DMS 273 treated with DMSO at 0.1 percent for 48 hours (cell line): Measurements from ENCODE around the gene RPH3AL.

Source experiments
- DNase-seq: peaks from one replicate; lab custom pipeline; 2025; lab: John Stamatoyannopoulos, UW

RPH3AL gene

DNA sequence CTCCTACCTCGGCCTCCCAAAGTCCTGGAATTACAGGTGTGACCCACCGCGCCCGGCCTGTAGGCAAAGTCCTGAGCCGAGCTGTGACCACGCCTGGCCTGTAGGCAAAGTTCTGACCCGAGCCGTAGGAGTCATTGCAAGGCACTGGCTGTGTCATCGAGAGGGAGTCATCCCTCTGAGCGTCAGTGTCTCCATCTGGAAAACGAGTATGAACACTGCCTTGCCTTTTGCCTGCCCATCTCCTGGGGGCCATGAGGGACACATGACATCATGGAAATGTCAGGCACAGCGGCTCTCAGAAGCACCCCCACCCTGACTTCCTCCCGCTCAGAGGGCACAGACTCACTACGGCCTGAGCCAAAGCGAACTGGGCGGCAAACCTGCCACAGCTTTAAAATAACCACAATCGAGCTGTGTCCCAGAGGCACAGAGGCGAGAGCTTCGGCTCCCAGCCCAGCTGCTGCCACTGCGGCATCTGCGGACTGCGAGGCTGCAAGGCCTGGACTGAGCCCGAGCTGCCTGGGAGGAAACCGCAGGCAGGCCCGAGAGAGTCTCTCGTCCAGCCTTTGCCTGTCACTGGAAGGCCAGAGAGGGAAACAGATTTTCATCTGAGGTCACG is 50.8 kb downstream of the RPH3AL start:
- no peak for DNase-seq

GRCh38 chr17:300881-301280 is 51.7 kb downstream of the RPH3AL start:
- DNase-seq = no peak

DNA sequence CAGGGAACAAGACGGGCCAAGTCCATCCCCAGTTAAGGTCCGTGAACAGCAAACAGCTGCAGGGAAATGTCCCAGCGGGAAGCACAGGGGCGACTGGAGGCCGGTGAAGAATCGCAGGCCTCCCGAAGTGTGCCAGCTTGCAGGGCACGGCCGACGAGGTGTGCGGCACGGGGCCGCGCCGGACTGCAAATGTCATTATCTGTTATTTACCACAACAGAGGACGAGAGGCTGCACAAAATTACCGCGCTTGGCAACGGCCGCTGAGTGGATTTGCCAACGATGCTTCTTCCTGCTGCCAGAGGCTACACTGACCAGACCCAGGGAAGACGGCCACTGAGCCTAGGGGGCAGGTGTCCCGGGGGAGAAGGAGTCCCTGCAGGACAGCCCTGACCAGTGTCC is 53.1 kb downstream of the RPH3AL start:
- no peak for DNase-seq

GRCh38 chr17:298791-299450 is 53.7 kb downstream of the RPH3AL start:
- DNase-seq = no peak

GRCh38 chr17:297758-298157 is 54.8 kb downstream of the RPH3AL start:
- no peak for DNase-seq

GRCh38 chr17:296906-297690 is 55.5 kb downstream of the RPH3AL start:
- no peak for DNase-seq

- no peak for DNase-seq
Measured at GRCh38 chr17:296379-296778, 56.2 kb downstream of the RPH3AL start.

DNA sequence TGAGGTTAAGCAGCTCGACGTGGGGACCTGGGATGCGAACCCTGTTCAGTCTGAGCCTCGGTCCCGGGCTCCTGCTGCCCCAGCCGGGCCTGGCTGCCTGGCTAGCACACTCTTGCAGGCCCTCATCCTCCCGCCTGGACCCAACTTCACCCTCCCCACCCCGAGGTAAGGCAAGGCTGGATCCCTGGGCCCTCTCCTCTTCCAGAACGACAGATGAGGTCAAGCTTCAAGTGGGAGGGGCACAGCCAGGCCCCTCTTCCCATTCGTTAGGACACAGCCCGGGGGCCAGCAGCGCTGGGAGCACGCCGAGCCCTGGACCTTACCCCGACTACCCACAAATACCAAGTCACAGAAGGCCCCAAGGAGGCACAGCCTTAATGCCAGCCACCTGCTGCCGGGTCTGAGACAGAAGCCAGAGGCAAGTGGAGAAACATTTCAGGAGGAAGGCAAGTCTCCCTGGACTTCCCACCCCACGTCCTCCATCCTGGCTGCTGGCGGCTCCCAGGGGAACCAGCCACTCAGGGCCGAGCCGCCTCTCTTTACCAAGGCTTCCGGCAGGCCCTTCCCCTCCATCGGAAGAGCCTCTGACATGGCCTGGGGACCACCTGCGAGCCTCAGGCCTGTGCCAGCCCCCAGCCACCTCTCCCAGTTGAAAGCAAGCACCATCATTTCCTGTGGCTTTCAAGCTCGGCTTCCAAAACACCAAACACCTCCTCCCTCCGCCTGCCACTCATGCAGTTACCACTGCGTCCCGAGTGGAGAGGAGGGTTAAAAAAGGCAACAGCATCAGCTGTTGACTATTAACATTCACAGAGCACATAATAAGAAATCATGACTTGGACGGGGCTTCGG is 59.9 kb downstream of the RPH3AL start:
- DNase-seq = no peak

DNA sequence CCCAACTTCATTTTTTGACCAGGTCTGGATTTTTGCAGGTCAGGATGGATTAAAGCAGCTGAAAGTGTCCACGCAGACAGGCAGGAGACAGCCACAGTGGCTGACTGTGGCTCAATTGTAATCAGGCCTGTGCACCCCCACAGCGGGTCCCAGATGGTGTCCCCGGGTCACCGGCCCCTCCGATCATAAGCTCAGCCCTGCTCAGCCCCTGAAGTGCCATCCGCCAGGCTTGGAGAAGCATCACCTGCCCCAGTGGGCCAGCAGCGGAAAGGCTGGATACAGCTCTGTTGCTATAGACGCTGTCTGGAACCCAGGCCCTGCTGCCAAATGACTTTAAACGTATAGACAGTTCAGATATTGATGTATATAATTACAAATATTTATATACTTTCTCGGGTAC is 60.6 kb downstream of the RPH3AL start:
- DNase-seq = no peak

- DNase-seq = no peak
Measured at GRCh38 chr17:291587-291986, 61.0 kb downstream of the RPH3AL start.

- DNase-seq = no peak
Measured at GRCh38 chr17:290626-291025, 62.0 kb downstream of the RPH3AL start.

DNA sequence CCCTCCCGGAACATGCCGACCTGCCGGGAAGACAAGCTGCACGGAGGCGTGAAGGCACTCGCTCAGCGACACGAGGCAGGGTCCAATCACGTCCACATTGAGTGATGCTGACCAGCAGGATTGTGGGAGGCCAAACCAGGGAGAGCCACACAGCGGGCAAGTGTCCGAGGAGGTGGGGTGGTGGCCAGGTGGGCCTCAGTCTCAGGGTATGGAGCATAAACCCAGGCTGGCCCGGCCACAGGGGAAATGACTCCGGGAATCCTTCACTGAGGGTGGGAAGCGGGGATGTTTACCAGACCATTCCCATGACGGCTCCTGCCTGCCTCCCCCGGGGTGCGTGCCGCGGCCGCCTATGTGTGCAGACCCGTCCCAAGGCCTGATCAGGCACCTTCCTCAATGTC is 62.5 kb downstream of the RPH3AL start:
- no peak for DNase-seq

- DNase-seq = no peak
Measured at GRCh38 chr17:289409-289808, 63.2 kb downstream of the RPH3AL start.

- DNase-seq = no peak
Measured at GRCh38 chr17:288802-289356, 63.7 kb downstream of the RPH3AL start.

DNA sequence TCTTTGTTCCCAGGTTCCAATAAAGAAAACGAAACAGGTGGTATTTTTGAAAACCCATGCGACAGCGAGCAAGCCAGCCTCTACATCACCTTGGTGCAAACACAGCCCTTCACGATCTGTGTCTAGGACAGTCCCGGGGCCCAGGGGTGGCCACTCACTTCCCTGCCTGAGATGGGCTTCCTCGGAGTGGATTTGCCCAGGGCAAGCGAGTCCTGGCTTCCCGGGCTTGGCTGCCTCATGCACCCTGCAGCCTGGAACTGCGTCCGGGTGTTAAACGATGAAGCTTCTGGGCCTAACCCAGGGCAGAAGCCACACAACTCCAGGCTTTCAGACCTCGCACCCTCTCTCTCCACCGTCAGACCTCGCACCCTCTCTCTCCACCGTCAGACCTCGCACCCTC is 66.0 kb downstream of the RPH3AL start:
- DNase-seq = no peak

DNA sequence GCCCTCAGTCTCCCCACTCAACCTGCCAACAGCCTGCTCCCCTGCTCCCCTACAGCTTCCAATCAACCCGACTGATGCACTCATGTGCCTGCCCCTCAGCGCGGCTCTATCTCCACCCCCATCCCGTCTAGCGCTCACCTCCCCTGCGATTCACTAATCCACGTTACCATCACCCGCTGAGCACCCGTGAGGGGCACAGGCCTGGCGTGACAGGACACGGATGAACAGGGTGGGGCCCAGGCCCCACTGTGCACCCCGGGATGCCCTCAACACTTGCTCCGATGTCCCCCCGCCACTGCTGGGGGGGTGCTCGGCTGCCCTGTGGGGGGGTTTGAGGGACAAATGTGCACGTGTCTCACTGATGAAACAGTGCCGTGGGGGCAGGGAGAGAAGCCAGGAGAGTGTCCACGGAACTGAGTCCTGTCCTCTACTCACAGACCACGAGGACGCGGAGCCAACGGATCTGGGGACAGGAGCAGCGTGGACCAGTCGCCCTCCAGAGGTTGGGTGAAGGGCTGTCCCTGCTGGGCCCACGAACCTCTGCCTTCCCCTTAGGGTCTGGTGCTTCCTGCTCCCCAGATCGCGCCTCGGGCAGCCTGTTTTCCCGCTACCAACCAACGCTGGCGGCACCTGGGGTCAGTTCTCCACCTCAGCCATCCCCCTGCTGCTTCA is 66.7 kb downstream of the RPH3AL start:
- no peak for DNase-seq

DNA sequence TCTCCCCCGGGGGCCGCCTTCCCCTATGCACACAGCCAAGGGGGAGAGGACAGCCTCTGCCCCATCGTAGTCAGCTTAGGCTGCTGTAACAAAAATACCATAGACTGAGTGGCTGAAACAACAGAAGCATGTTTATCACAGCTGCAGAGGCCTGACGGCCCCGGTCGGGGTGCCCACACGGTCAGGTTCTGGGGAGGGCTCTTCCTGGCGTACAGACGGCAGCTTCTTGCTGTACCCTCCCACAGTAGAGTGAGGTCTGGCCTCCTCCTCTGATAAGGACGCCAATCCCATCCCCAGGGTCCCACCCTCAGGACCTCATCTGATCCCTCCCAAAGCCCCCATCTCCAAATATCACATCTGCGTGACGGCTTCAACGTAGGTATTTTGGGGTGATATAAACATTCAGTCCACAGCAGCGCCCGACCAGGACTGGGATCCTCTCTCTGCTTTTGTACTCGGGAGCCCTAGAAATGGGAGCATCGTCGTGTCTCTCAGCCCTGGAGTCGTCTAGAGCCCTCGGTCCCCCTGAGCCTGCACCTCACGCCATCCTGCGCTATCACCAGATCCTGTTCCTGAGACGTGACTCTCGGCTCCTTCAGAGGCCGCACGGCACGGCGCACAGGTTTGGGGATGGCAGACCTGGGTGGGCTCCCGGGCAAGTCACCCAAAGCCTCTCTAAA is 67.8 kb downstream of the RPH3AL start:
- DNase-seq = no peak

- DNase-seq = no peak
Measured at GRCh38 chr17:283911-284675, 68.5 kb downstream of the RPH3AL start.

- DNase-seq = no peak
Measured at GRCh38 chr17:282912-283882, 69.4 kb downstream of the RPH3AL start.
